ENCODE measurements around the gene CD248. TPM values are rescaled to one million over a fixed set of nuclear protein-coding genes. Genes with fewer than 3 reads are reported as not detected.

Gene CD248, protein sequence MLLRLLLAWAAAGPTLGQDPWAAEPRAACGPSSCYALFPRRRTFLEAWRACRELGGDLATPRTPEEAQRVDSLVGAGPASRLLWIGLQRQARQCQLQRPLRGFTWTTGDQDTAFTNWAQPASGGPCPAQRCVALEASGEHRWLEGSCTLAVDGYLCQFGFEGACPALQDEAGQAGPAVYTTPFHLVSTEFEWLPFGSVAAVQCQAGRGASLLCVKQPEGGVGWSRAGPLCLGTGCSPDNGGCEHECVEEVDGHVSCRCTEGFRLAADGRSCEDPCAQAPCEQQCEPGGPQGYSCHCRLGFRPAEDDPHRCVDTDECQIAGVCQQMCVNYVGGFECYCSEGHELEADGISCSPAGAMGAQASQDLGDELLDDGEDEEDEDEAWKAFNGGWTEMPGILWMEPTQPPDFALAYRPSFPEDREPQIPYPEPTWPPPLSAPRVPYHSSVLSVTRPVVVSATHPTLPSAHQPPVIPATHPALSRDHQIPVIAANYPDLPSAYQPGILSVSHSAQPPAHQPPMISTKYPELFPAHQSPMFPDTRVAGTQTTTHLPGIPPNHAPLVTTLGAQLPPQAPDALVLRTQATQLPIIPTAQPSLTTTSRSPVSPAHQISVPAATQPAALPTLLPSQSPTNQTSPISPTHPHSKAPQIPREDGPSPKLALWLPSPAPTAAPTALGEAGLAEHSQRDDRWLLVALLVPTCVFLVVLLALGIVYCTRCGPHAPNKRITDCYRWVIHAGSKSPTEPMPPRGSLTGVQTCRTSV
- total RNA-seq = 10.0 TPM
- long read RNA-seq, transcript CD248-201 (1 exons, 2,558 nt) = major isoform, 14 of 14 reads
- long read RNA-seq, partial matches to known transcripts = 0 of 14 reads
- long read RNA-seq, other reads (novel, unspliced or antisense) = 0 of 14 reads

DNA sequence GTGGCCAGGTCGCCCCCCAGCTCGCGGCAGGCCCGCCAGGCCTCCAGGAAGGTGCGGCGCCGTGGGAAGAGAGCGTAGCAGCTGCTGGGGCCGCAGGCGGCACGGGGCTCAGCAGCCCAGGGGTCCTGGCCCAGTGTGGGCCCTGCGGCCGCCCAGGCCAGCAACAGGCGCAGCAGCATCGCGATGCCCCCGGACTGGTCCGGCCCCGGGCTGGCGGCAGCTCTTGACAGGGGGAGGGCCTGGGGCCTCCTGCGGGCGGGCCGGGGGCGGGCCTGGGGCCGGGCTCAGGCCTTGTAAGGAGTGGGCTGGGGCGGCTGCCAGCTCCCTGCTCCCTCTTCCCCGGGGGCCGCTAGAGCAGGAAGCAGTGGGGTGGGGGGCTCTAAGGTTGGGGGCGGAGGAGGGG, at the start of gene CD248:
CD248 (minus strand) TSS at position 196 of the 403 bp plus-strand sequence; CDS start at position 179, 17 bp downstream.
- ATAC-seq (no peak), DNase-seq (peak; percentile 76)
- Histone ChIP-seq H3K27ac (peak within 1 kb of the TSS; percentile 73), H3K9me3 (no peaks in the 10 kb centered on the region), H3K4me1 (peaks cover 30% of the 10 kb centered on the region), H3K27me3 (no peaks in the 10 kb centered on the region), H3K36me3 (no peaks in the 10 kb centered on the region), H3K4me3 (peak within 1 kb of the TSS; percentile 39)
- TF ChIP-seq, protein P1, sequence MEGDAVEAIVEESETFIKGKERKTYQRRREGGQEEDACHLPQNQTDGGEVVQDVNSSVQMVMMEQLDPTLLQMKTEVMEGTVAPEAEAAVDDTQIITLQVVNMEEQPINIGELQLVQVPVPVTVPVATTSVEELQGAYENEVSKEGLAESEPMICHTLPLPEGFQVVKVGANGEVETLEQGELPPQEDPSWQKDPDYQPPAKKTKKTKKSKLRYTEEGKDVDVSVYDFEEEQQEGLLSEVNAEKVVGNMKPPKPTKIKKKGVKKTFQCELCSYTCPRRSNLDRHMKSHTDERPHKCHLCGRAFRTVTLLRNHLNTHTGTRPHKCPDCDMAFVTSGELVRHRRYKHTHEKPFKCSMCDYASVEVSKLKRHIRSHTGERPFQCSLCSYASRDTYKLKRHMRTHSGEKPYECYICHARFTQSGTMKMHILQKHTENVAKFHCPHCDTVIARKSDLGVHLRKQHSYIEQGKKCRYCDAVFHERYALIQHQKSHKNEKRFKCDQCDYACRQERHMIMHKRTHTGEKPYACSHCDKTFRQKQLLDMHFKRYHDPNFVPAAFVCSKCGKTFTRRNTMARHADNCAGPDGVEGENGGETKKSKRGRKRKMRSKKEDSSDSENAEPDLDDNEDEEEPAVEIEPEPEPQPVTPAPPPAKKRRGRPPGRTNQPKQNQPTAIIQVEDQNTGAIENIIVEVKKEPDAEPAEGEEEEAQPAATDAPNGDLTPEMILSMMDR (IDR thresholded peaks at IDR 0.05) = no peak
- intact Hi-C loops (cut with DNase I) = loop anchor here (10.0 kb wide), 1 partner anchor 68 kb away; no protein-coding TSS in a partner anchor

DNA sequence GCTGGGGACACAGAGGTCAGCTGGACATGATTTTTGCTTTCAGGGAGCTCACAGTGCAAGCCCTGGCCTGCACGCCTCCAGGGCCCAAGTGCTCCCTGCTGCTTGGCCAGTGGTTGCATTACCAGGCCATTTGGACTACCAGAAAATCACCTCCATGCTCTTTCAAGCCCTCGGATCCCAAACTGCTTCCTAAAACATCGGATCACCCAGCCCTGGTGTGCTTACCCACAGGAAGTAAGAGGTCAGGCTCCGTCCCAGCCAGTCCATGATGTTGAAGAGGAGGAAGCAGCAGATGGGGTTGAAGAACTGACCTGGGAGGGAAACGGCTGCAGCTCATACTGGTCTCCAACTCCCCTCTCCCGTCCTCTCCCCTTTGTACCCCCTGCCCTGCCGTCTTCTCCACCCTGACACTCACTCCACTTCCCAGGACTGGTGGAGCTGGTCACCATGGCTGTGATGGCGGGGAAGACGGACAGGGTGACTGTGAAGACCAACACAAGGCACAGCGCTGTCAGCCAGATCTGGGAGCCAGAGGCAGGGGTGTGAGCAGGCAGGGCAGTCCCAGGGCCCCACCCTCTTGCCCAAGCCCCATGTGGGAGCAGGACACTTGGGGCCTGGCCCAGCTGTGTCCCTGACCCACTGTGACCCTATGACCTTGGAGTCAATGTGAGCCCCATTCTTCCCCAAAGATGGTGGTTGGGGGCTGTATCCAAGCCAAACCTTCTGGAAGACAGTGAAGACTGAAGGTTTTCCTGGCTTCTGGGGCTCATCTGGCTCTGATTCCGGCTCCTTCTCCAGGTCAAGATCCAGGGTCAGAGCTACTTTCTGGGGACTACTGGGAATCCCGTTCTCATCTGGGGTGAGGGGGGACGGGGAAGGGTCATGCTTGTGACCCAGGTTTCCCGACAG, 49.1 kb upstream of the CD248 start:
- ATAC-seq = no peak
- Histone ChIP-seq H3K4me3 (no peak overlapping the region), H3K9me3 (no peaks in the 10 kb centered on the region), H3K27me3 (no peaks in the 10 kb centered on the region), H3K4me1 (peaks cover 16% of the 10 kb centered on the region), H3K27ac (no peak overlapping the region), H3K36me3 (no peaks in the 10 kb centered on the region)
- DNase-seq = peak; percentile 57
- intact Hi-C loops (cut with DNase I) = no loop called here
- TF ChIP-seq, protein P1 (IDR thresholded peaks at IDR 0.05) = no peak

DNA sequence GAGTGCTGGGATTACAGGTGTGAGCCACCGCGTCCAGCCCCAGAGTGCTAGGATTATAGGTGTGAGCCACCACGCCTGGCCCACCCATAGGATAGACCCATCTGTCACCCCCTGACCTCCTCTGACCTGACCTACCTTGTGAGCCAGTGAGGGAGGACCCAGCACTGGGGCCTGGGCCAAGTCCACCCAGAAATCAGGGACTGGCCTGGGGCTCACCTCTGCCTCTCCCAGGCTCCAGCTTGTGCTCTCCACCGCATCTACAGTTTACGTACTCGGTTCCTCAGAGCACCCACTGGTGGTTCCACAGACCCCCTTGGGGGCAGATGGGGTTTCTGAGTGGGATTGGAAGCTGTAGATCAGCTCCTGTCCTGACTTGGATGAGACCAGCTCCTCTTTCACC, 48.3 kb upstream of the CD248 start:
- no peaks in the 10 kb centered on the region for H3K36me3 ChIP-seq
- intact Hi-C loops (cut with DNase I) = no loop called here
- no peak overlapping the region for H3K4me3 ChIP-seq
- ATAC-seq (no peak), DNase-seq (no peak)
- H3K27ac ChIP-seq = no peak overlapping the region
- TF ChIP-seq, protein P1 (IDR thresholded peaks at IDR 0.05) = no peak
- H3K27me3 ChIP-seq = no peaks in the 10 kb centered on the region
- no peaks in the 10 kb centered on the region for H3K9me3 ChIP-seq
- H3K4me1 ChIP-seq = peaks cover 16% of the 10 kb centered on the region

DNA sequence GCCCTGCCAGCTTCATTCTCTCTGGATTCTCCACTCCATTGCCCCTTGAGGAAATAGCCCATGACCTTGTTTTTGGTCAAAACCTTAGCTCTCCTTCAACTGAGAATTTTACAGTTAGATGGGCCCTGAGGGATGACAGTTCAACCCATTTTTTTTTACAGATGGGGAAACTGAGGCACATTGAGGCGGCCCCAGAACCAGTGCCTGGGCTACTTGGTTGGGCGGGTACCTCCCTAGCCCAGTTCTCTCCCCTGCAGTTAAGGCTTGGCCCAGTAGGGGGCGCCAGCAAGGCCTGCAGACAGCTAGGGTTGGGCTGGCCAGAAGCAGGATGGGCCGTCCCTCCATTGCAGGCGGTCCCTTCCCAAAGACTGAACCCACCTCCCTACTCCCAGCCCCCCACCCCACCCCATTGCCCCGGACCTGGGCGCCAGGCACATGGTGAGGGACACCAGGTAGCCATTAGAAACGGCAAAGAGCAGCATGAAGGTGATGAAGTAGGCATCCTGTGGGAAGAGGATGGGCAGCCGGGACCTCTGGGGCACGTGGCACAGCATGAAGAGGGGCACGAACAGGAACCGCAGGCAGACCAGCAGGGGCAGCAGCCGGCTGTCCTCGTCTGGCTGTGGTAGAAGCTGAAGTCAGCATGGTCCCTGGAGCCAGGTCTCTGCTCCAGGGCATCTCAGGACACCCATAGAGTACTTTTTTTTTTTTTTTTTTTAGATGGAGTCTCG, 47.1 kb upstream of the CD248 start:
- H3K27ac ChIP-seq = peak overlapping the region; percentile 24
- H3K9me3 ChIP-seq = no peaks in the 10 kb centered on the region
- ATAC-seq (peak; percentile 55), DNase-seq (peak; percentile 81)
- no peaks in the 10 kb centered on the region for H3K27me3 ChIP-seq
- H3K36me3 ChIP-seq = no peaks in the 10 kb centered on the region
- no peak overlapping the region for H3K4me3 ChIP-seq
- intact Hi-C loops (cut with DNase I) = no loop called here
- TF ChIP-seq, protein P1 (IDR thresholded peaks at IDR 0.05) = peak; percentile 59
- peaks cover 16% of the 10 kb centered on the region for H3K4me1 ChIP-seq
